GM12878 (cell line): ENCODE data around the gene ECPAS.

Experiments used
- ATF2 ChIP-seq: IDR thresholded peaks from 2 replicates; pipeline ENCODE4 v1.6.1; 2012; ENCODE audit warnings: low read length, inconsistent platforms
- BACH1 ChIP-seq: fragments of 450-650 bp; IDR thresholded peaks from 2 replicates; pipeline ENCODE4 v1.6.1; 2017; ENCODE audit warnings: mild to moderate bottlenecking, borderline replicate concordance
- CBFB ChIP-seq: IDR thresholded peaks from 2 replicates; pipeline ENCODE4 v1.6.1; 2016; ENCODE audit warnings: antibody characterized with exemption, low read depth
- CTCF ChIP-seq, 3 experiments: IDR thresholded peaks in 2 of 3; conservative IDR thresholded peaks in 1 of 3; 2 replicates each; pipeline ENCODE4 v1.5.1; 2011; ENCODE audit warnings: low read depth in 3 of 3, low read length in 3 of 3, mild to moderate bottlenecking in 3 of 3, control low read depth in 2 of 3, moderate library complexity in 2 of 3, inconsistent platforms in 1 of 3, mixed read lengths in 1 of 3; ENCODE audit not compliant: control insufficient read depth in 2 of 3, insufficient read depth in 1 of 3; ENCODE audit errors: extremely low read depth in 1 of 3
- EP300 ChIP-seq, 2 experiments: fragments of 150-350 bp in 1 of 2; IDR thresholded peaks; 2 replicates each; pipeline ENCODE4 v1.6.1; 2011 to 2012; ENCODE audit warnings: low read depth in 2 of 2, low read length in 2 of 2, borderline replicate concordance in 1 of 2, improper control_type of control experiment in 1 of 2, inconsistent platforms in 1 of 2; ENCODE audit not compliant: control insufficient read depth in 1 of 2
- EZH2 ChIP-seq: IDR thresholded peaks from 2 replicates; pipeline ENCODE4 v1.6.1; 2012; ENCODE audit warnings: low read depth, mild to moderate bottlenecking, control low read depth, inconsistent platforms, low read length, borderline replicate concordance; ENCODE audit not compliant: control insufficient read depth
- KLF5 ChIP-seq: fragments of 450-650 bp; IDR thresholded peaks from 2 replicates; pipeline ENCODE4 v1.6.1; 2014; ENCODE audit warnings: mild to moderate bottlenecking; ENCODE audit not compliant: partially characterized antibody
- NRF1 ChIP-seq: conservative IDR thresholded peaks from 2 replicates; pipeline ENCODE4 v1.6.1; 2011; ENCODE audit warnings: mild to moderate bottlenecking, low read depth, low read length, improper control_type of control experiment
- POLR2A ChIP-seq: IDR thresholded peaks from 2 replicates; pipeline ENCODE4 v1.6.1; 2011; ENCODE audit warnings: low read depth, mild to moderate bottlenecking, low read length
- RAD51 ChIP-seq: fragments of 450-650 bp; IDR thresholded peaks from 2 replicates; pipeline ENCODE4 v1.6.1; 2016; ENCODE audit warnings: moderate library complexity, mild to moderate bottlenecking, inconsistent platforms
- RBBP5 ChIP-seq: fragments of 200-600 bp; sonication (generic); conservative IDR thresholded peaks from 2 replicates; pipeline ENCODE4 v1.6.1; 2016
- RELB ChIP-seq: fragments of 450-650 bp; IDR thresholded peaks from 2 replicates; pipeline ENCODE4 v1.6.1; 2017; ENCODE audit warnings: low read depth, mild to moderate bottlenecking, moderate library complexity
- SMAD1 ChIP-seq: fragments of 450-650 bp; IDR thresholded peaks from 2 replicates; pipeline ENCODE4 v1.6.1; 2018; ENCODE audit warnings: mild to moderate bottlenecking, low read depth; ENCODE audit not compliant: partially characterized antibody
- YY1 ChIP-seq: IDR thresholded peaks from 2 replicates; pipeline ENCODE4 v1.6.1; 2011; ENCODE audit warnings: low read depth, mild to moderate bottlenecking, low read length

- TF ChIP-seq RELB (no peak), ATF2 (no peak), POLR2A (no peak), RBBP5 (no peak), SMAD1 (no peak), YY1 (no peak), CTCF (IDR thresholded peaks at IDR 0.05 in 2 of 3, conservative IDR thresholded peaks at IDR 0.05 in 1 of 3; ENCODE audit: control insufficient read depth in 2 of 3, extremely low read depth in 1 of 3, insufficient read depth in 1 of 3, low read depth in 3 of 3, low read length in 3 of 3) (no peak), EZH2 (no peak), CBFB (no peak), KLF5 (no peak), NRF1 (no peak), RAD51 (no peak), EP300 (IDR thresholded peaks at IDR 0.05; ENCODE audit: borderline replicate concordance in 1 of 2, control insufficient read depth in 1 of 2, low read depth in 2 of 2, low read length in 2 of 2) (no peak), BACH1 (no peak)
These were observed 40.5 kb upstream of the ECPAS start for GRCh38 chr9:111524731-111525055.
